H1 (cell line): ENCODE results near the gene KRT24.

Source experiments
- BRCA1 ChIP-seq: IDR thresholded peaks from 2 replicates; pipeline ENCODE4 v1.6.1; 2012; ENCODE audit warnings: low read depth, low read length, improper control_type of control experiment
- CEBPB ChIP-seq: IDR thresholded peaks from 2 replicates; pipeline ENCODE4 v1.6.1; 2012; ENCODE audit warnings: low read depth, low read length
- EGR1 ChIP-seq: IDR thresholded peaks from 2 replicates; pipeline ENCODE4 v1.6.1; 2011; ENCODE audit warnings: low read depth, low read length, borderline replicate concordance
- EZH2 ChIP-seq: fragments of 200-600 bp; sonication (generic); IDR thresholded peaks from 2 replicates; pipeline ENCODE4 v1.7.1; 2012; ENCODE audit warnings: low read depth, mild to moderate bottlenecking, moderate library complexity, low read length, inconsistent platforms; ENCODE audit not compliant: severe bottlenecking
- FOSL1 ChIP-seq: IDR thresholded peaks from 2 replicates; pipeline ENCODE4 v1.6.1; 2011; ENCODE audit warnings: mild to moderate bottlenecking, low read depth, low read length, moderate library complexity; ENCODE audit not compliant: insufficient read depth
- NRF1 ChIP-seq: IDR thresholded peaks from 2 replicates; pipeline ENCODE4 v1.6.1; 2011; ENCODE audit warnings: mild to moderate bottlenecking, low read depth, low read length, improper control_type of control experiment
- POLR2A ChIP-seq, 2 experiments: IDR thresholded peaks; 1 replicate in 1 of 2; 2 replicates in 1 of 2; pipeline ENCODE4 v1.6.1; 2011; ENCODE audit warnings: low read depth in 2 of 2, low read length in 2 of 2, mild to moderate bottlenecking in 2 of 2; ENCODE audit errors: control extremely low read depth in 1 of 2
- POLR2AphosphoS5 ChIP-seq: IDR thresholded peaks from 2 replicates; pipeline ENCODE4 v1.6.1; 2011; ENCODE audit warnings: low read depth, low read length
- RAD21 ChIP-seq, 2 experiments: IDR thresholded peaks in 1 of 2; conservative IDR thresholded peaks in 1 of 2; 2 replicates each; pipeline ENCODE4 v1.6.1; 2011; ENCODE audit warnings: low read depth in 2 of 2, low read length in 2 of 2, improper control_type of control experiment in 1 of 2, inconsistent platforms in 1 of 2, mild to moderate bottlenecking in 1 of 2, moderate library complexity in 1 of 2
- RXRA ChIP-seq: IDR thresholded peaks from 2 replicates; pipeline ENCODE4 v1.6.1; 2011; ENCODE audit warnings: low read depth, mild to moderate bottlenecking, low read length, moderate library complexity; ENCODE audit not compliant: insufficient read depth
- YY1 ChIP-seq: IDR thresholded peaks from 2 replicates; pipeline ENCODE4 v1.6.1; 2011; ENCODE audit warnings: low read depth, mild to moderate bottlenecking, low read length
- TF ChIP-seq, protein P1 (sequence below), 3 experiments: IDR thresholded peaks; 1 replicate in 2 of 3; 2 replicates in 1 of 3; pipeline versions ENCODE4 v1.5.1 to v1.6.1; 2011; ENCODE audit warnings: low read length in 3 of 3, mild to moderate bottlenecking in 3 of 3, inconsistent platforms in 2 of 3, low read depth in 1 of 3, moderate library complexity in 1 of 3; ENCODE audit not compliant: insufficient read depth in 1 of 3; ENCODE audit errors: control extremely low read depth in 1 of 3
- TF ChIP-seq, protein P2 (sequence below): IDR thresholded peaks from 2 replicates; pipeline ENCODE4 v1.6.1; 2011; ENCODE audit warnings: low read length, improper control_type of control experiment

- TF ChIP-seq, protein P1, sequence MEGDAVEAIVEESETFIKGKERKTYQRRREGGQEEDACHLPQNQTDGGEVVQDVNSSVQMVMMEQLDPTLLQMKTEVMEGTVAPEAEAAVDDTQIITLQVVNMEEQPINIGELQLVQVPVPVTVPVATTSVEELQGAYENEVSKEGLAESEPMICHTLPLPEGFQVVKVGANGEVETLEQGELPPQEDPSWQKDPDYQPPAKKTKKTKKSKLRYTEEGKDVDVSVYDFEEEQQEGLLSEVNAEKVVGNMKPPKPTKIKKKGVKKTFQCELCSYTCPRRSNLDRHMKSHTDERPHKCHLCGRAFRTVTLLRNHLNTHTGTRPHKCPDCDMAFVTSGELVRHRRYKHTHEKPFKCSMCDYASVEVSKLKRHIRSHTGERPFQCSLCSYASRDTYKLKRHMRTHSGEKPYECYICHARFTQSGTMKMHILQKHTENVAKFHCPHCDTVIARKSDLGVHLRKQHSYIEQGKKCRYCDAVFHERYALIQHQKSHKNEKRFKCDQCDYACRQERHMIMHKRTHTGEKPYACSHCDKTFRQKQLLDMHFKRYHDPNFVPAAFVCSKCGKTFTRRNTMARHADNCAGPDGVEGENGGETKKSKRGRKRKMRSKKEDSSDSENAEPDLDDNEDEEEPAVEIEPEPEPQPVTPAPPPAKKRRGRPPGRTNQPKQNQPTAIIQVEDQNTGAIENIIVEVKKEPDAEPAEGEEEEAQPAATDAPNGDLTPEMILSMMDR (IDR thresholded peaks at IDR 0.05; ENCODE audit: control extremely low read depth in 1 of 3, insufficient read depth in 1 of 3, low read depth in 1 of 3, low read length in 3 of 3): no peak
- TF ChIP-seq NRF1 (no peak), POLR2A (IDR thresholded peaks at IDR 0.05; ENCODE audit: control extremely low read depth in 1 of 2, low read depth in 2 of 2, low read length in 2 of 2) (no peak), FOSL1 (no peak), POLR2AphosphoS5 (no peak), RAD21 (IDR thresholded peaks at IDR 0.05 in 1 of 2, conservative IDR thresholded peaks at IDR 0.05 in 1 of 2; ENCODE audit: low read depth in 2 of 2, low read length in 2 of 2) (no peak), EGR1 (no peak), BRCA1 (no peak), CEBPB (no peak), EZH2 (no peak), RXRA (no peak), YY1 (no peak)
- TF ChIP-seq, protein P2, sequence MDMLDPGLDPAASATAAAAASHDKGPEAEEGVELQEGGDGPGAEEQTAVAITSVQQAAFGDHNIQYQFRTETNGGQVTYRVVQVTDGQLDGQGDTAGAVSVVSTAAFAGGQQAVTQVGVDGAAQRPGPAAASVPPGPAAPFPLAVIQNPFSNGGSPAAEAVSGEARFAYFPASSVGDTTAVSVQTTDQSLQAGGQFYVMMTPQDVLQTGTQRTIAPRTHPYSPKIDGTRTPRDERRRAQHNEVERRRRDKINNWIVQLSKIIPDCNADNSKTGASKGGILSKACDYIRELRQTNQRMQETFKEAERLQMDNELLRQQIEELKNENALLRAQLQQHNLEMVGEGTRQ: no peak
These were observed 2.0 kb upstream of the KRT24 start for GRCh38 chr17:40705584-40705983.
